HG03432 (cell line): ENCODE measurements around the gene KCNH6.

ENCODE experiments used
- ATAC-seq: cut with Tn5 transposase; IDR thresholded peaks from one replicate; pipeline ENCODE4 v1.9.1; 2021; ENCODE audit warnings: mild to moderate bottlenecking, moderate library complexity; ENCODE audit not compliant: unreplicated experiment

KCNH6 gene

DNA sequence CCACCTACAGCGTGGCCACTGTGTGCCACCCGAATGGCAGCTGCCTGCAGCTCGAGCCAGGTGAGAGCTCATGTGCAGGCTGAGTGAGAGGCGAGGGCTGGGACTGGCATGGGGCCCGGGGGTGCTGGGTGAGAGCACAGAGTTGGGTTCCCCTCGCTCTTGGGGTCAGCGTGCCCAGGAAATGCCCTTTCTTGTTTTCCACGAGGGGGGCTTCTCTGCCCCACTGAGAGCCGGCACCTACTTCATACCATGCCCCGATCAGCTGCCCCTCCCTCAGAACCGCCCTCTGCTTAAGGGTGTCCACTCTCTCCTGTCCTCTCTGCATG lies 36.2 kb upstream of the KCNH6 start:
- no peak for ATAC-seq

DNA sequence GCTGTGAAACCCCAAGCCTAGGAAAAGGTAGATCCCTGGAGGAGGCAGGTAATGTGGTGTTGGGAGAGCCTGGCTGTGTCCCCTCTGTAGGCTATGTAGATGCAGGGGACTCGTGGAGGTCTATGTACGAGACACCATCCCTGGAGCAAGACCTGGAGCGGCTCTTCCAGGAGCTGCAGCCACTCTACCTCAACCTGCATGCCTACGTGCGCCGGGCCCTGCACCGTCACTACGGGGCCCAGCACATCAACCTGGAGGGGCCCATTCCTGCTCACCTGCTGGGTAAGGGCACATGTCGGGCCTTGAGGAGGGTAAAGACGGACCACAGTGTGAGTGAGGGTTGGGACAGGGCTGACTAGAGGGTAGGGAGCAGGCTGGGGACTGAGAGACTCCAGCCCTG lies 34.3 kb upstream of the KCNH6 start:
- no peak for ATAC-seq

DNA sequence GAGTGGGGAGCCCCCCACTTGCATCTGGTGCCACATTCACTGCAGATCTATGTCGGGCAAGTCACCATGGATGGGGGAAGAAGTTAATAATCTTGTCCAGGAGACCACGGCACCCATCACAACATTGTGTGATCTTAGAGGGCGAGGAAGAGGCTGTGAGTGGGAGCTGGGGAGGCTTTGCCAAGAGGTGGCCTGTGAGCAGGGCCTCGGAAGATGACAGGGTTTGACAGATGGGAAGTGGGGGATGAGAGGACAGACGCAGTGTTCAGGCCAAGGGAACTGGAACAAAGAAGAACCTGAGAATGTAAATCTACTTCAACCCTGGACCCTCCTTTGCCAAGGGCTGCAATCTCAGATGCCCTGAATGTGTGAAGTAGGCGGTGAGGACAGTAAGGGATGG lies 33.9 kb upstream of the KCNH6 start:
- ATAC-seq: no peak

DNA sequence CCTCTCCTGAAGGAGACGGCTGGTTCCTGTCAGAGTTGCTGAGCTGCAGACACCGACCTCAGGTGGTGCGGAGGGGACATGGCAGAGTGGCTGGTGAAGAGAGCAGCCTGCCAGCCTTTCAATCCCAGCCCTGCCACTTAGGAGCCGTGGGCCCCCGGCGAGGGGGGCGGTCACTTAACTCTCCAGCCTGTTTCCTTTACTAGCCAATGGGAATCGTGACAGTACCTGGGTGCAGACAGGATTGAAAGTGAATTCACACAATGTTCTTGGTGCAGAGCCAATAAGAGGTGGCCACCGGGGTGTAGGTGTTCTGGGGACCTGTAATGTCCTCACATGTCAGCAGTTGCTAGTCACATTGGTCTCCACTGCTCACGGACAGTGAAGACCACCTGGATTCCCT lies 32.8 kb upstream of the KCNH6 start:
- no peak for ATAC-seq

DNA sequence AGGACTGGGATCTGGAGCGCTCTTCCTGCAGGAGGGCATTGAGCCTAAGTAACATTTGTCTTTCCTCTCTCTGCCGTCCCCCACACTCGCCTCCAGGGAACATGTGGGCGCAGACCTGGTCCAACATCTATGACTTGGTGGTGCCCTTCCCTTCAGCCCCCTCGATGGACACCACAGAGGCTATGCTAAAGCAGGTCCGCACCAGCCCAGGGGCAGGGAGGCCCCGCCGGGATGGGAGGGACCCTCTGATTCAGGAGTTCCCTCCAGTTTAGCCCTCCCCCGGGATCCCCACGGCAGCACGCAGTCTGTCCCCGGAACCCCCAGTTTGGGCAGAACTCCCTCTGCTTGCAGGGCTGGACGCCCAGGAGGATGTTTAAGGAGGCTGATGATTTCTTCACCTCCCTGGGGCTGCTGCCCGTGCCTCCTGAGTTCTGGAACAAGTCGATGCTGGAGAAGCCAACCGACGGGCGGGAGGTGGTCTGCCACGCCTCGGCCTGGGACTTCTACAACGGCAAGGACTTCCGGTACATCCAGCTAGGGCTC lies 32.2 kb upstream of the KCNH6 start:
- no peak for ATAC-seq

DNA sequence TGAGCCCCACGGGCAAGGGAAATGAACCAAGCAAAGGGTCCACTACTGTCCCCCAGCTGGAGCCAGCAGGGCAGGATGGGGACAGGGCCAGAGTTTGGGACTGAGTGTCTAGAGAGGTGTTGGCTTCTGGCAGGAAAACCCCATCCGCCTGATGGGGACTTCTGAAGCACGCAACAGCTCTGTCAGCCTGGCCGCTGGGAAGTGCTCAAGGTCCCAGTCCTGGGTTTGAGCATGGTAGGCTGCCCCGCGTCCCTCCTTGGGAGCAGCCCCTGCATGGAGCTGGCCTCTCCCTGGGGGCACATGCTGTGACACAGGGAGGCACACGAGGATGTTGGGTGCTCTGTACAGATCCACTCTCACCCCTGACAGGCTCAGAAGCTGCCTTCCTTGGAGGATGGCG lies 31.7 kb upstream of the KCNH6 start:
- ATAC-seq: no peak

DNA sequence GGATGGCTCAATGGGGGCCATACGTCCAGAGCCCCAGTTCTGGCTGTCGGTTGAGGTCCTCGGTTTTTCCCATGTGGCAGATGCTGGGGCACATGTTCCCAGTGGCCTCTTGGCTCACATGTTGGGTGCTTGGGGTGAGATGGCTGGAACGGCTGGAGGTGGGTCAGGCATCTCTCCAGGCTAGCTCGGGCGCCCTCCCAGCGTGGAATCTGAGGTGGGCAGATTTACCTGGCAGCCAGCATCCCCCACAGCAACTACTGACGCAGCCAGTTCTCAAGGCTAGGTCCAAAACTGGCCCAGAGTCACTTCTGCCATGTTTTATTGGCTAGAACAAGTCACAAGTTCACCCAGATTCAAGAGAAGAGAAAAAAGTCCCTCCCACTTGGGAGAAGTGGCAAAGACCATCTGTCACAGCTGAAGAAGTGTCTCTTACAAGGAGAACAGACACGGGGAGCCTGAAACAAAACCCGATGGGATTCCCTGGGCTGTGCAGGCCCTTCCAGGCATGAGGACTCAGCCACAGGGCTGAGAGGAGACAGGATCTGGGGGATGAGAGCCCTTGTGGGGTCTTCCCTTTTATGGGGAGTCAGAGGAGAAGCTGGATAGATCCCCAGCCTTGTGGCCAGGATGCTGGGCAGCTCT lies 31.1 kb upstream of the KCNH6 start:
- no peak for ATAC-seq

DNA sequence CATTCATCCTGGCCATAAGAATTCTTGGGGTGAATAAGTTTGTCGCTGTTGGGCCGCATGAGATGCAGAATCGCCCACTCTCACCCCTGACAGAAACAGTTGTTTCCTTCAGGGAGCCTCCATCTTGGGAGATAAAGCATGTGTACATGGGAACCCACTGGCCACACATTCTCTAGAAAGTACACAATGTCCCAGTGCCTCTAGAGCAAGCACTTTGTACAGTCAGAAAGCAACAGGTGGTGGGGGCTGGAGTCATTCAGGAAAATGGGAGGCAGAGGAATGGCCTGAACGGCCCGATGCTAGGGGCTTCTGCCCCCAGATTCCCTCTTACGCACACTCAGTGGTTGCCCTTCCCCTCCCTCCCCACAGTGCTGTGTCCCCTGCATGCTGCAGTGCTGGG lies 30.2 kb upstream of the KCNH6 start:
- no peak for ATAC-seq

DNA sequence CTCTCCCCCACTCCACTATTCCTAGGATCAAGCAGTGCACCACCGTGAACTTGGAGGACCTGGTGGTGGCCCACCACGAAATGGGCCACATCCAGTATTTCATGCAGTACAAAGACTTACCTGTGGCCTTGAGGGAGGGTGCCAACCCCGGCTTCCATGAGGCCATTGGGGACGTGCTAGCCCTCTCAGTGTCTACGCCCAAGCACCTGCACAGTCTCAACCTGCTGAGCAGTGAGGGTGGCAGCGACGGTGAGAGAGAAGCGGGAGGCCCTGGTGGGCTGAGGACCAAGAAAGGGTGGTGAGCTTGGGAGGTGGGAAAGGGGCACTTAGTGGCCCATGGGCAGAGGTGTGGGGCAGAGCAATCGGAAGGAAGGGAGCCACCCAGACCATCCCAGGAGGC lies 29.7 kb upstream of the KCNH6 start:
- no peak for ATAC-seq

DNA sequence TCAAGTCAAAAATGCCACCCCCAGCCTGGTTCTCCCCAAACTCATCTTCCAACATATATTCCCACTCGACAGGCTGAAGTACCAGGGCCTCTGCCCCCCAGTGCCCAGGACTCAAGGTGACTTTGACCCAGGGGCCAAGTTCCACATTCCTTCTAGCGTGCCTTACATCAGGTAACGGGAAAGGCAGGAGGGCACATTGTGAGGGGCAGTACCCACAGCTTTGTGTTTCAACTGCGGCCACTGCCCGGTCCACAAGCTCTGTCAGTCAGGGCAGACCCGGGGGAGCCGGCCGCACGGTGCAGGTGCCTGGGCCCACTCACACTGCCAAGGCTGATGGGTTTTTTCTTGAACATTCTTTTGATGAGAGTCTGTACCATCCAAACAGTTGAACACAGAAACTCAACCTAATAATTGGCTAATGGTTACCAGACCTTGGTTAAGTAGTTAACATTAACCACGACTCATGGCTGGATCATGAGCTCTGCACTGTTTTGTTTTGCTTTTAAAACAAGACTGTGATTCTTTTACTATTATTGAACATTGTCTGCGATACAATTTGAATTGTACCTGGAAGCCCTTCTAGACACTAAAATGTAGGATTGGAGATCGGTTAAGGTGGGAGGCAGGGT lies 28.7 kb upstream of the KCNH6 start:
- no peak for ATAC-seq

DNA sequence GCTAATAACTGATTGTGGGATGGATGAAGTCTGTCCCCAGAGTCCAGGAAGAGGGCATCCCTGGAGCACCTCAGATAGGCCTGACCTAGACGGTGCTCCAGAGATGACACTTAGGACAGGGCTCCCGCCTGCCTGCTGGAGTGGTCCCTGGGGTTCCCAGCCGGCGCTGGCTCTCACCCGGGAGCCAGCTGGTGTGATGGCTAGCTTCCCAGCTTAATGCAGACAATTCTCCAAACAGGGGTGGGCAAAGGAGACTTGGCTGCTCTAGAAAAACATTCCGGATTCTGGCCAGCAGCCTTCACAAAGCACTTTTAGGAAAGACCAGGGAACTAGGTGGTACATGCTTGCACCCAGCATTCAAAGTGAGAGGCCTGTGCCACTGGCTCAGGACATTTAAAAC lies 27.7 kb upstream of the KCNH6 start:
- ATAC-seq: no peak

DNA sequence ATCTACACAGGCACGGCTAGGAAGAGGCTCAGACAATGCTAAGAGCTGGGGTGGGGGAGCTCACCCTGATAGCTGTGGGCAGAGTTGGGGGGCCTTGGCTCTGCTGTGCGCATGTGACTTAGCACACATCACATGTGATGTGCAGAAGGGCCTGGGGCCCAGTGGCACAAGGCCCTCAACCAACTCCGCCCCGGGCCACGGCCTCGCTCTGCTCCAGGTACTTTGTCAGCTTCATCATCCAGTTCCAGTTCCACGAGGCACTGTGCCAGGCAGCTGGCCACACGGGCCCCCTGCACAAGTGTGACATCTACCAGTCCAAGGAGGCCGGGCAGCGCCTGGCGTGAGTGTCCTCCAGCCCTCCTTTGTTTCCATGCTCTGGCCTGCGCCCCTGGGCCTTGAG lies 27.0 kb upstream of the KCNH6 start:
- ATAC-seq: no peak

DNA sequence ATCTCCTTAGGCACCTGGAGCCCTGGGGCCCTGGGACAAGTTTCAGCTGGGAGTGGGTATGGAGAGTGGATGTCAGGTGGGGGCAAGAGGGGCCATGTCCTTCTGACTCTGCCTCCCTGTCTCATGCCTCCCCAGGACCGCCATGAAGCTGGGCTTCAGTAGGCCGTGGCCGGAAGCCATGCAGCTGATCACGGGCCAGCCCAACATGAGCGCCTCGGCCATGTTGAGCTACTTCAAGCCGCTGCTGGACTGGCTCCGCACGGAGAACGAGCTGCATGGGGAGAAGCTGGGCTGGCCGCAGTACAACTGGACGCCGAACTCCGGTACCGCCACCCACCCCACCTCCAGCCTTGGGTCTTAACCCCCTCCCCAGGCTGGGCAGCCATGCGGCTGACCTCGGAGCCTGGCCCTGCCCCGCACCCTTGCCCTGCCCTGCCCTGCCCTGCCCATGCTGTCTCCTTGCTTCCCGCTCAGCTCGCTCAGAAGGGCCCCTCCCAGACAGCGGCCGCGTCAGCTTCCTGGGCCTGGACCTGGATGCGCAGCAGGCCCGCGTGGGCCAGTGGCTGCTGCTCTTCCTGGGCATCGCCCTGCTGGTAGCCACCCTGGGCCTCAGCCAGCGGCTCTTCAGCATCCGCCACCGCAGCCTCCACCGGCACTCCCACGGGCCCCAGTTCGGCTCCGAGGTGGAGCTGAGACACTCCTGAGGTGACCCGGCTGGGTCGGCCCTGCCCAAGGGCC lies 26.3 kb upstream of the KCNH6 start:
- ATAC-seq: no peak

DNA sequence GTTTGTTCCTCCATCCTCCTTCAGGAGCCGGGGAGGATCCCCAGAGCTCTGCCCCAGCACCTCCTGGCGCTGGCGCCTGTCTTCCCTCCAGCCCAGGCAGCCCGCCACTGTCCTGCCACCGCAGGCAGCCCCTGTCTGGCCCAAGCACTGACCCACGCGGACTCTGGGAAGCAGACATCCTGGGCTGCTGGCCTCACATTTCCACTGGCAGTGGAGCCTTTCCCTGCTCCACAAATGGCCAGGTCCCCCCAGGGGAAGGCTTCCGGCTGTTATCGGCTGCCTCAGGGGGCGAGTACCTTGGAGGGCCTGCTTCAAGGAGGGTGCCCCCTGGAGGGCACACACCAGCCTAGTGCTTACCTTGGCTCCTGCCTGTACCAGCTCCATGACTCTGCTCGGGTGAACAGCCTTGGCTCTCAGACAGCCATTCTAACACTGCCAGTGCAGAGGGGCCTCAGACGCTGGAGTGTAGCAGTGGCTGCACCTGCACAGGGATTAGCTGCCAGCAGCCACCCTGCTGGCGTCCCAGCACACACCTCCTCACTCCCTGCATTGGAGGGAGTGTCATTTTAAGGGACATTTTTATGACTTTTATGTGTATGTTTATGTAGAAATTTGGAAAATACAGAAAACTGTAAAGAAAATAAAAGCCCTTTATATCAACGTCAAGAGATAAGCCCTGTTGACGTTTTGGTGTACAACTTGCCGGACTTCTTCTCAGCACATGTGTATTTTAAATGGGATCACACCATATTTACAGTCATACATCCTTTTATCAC lies 25.3 kb upstream of the KCNH6 start:
- no peak for ATAC-seq

DNA sequence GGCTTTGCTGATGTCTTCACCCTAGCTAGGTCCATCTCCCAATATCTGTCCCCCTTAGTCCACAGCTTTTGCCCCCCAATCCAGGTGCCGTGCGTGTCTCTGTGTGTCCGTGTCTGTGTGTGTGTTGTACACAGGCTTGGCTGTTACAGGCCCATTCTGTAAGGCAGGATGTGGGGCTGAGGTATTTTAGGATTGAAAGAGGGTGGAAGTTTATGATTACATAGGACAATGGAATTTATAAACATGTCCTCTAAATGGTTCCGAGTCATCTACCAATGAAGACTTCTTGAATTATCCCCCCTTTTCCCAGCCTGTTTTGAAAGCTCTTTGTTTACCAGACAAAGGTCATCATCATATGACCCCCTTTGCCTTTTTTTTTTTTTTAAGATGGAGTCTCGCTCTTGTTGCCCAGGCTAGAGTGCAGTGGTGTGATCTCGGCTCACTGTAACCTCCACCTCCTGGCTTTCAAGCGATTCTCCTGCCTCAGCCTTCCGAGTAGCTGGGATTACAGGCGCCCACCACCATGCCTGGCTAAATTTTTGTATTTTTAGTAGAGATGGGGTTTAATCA lies 24.4 kb upstream of the KCNH6 start:
- ATAC-seq: no peak

DNA sequence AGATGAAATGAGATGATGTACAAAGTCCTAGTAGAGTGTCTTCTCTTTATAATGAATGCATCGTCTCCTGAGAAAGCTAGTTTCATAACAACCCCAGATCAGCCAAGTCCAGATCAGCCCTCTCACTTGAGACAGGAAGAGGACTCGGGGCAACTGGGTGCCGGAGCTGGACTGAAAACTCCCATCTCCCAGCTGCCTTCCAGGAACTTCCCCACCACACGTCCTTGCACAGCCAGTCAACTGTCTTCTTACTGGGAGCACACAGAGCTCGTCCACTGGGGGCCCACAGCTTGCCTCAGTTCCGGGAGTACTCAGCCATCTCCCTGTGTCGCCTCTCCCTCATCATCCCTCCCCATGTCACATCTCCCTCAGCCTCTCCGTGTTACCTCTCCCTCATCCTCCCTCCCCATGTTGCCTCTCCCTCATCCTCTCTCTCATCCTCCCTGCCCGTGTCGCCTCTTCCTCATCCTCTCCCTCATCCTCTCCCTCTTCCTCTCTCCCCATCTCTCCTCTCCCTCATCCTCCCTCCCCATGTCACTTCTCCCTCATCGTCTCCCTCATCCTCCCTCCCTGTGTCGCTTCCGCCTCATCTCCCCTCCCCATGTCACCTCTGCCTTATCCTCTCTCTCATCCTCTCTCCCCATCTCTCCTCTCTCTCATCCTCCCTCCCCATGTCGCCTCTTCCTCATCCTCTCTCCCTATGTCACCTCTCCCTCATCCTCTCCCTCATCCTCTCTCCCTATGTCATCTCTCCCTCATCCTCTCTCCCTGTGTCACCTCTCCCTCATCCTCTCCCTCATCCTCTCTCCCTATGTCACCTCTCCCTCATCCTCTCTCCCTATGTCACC lies 22.4 kb upstream of the KCNH6 start:
- no peak for ATAC-seq

DNA sequence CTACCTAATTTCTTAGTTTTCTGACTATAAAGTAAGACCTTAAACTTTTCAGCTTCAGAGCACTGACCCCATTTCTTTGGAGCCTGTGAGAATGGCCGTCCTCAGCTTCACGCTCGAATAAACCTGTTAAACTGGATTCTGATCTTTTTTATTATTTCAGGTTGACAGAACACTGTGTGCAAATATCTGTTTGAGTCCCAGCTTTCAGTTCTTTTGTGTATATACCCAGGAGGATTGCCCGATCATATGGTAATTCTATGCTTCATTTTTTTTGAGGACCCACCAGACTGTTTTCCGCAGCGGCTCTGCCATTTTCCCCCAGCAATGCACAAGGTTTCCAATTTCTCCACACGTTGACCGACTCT lies 19.8 kb upstream of the KCNH6 start:
- no peak for ATAC-seq

DNA sequence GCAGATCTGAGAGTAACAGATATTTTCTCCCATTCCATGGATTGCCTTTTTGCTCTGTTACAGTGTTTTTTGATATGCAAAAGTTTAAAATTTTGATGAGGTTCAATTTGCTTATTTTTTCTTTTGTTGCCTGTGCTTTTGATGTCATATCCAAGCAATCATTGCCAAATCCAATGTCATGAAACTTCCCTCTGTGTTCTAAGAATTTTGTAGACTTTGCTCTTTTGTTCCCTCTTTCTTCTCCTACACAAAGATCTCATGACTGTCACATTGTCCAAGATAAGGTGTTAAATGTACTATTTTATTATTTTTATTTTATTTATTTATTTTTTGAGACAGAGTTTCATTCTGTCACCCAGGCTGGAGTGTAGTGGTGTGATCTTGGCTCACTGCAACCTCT lies 18.9 kb upstream of the KCNH6 start:
- ATAC-seq: no peak

DNA sequence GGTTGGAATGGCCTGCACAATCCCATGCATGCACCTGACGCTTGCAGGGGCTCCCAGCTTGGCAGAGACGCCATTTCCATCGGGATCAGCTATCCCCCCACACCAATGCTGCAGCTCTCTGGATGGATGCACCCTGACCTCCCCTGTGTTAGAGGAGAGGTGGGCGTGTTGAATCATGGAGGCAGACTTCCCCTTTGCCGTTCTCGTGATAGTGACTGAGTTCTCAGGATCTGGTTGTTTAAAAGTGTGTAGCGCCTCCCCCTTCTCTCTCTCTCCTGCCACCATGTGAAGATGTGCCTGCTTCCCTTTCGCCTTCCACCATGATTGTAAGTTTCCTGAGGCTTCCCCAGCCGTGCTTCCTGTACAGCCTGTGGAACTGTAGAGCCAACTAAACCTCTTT lies 17.8 kb upstream of the KCNH6 start:
- ATAC-seq: no peak

DNA sequence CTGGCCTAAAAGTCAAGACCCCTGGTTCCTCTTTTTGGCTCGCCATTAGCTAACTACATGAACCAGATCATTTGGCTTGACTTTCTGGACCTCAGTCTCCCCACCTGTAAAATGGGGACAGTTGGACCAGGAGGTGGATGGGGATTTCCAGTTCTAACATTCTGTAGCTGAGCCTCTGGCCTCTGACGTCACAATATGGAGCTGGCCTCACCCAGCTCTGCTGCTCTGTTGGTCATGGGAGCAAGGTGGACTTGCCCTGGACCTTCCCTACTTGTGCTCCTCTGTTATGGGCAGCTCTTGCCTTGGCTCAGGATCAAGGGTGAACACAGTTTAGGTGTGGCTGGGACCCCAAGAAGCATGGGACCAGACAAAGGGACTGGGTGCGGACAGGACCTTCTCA lies 16.5 kb upstream of the KCNH6 start:
- no peak for ATAC-seq
